Endothelial cell of umbilical vein (primary cell): ENCODE results near the gene PDE11A. TPM values are rescaled to one million over a fixed set of nuclear protein-coding genes. Genes with fewer than 3 reads are reported as not detected.

Source experiments
- BruUV-seq: library from RNA; stranded (reverse); fragments of 400-500 nt; replicated peaks from 2 replicates; lab custom pipeline; 2021; lab: Mats Ljungman, UMichigan
- CTCF ChIA-PET: fragments of 300-600, 350-600 bp; sonication (Branson Sonifier 250); formaldehyde crosslinking; loops from one replicate; lab custom pipeline; 2021; ENCODE audit warnings: antibody characterized with exemption, inconsistent platforms; lab: Charles Lee
- POLR2A ChIA-PET: fragments of 300-600, 350-600 bp; sonication (Branson Sonifier 250); formaldehyde crosslinking; loops from one replicate; lab custom pipeline; 2021; ENCODE audit warnings: antibody characterized with exemption, inconsistent platforms; lab: Charles Lee
- DNase-seq: peaks from one replicate; pipeline ENCODE4 v3.0.0-alpha.2; 2011; ENCODE audit warnings: low read depth, low spot score
- FAIRE-seq: peaks from 2 replicates; lab custom pipeline; 2011; peaks lifted over from hg19 to GRCh38; lab: Jason Lieb, UNC
- H2AFZ ChIP-seq: 2 replicates; pipeline ENCODE4 v1.6.0; 2012; ENCODE audit warnings: low read depth, low read length, control low read depth, inconsistent platforms
- H3K27ac ChIP-seq: 2 replicates; pipeline ENCODE4 v1.5.1; 2011; ENCODE audit warnings: low read depth, mild to moderate bottlenecking, control low read depth, low read length, moderate library complexity; ENCODE audit not compliant: insufficient read depth
- H3K27me3 ChIP-seq, 2 experiments: 2 replicates each; pipeline versions ENCODE4 v1.6.0 to v1.6.1; 2011; ENCODE audit warnings: low read length in 2 of 2, mixed read lengths in 1 of 2; ENCODE audit not compliant: control insufficient read depth in 2 of 2, insufficient read depth in 2 of 2
- H3K36me3 ChIP-seq, 2 experiments: 2 replicates in 1 of 2; 3 replicates in 1 of 2; pipeline ENCODE4 v1.5.1; 2011; ENCODE audit warnings: low read length in 2 of 2, mild to moderate bottlenecking in 1 of 2, moderate library complexity in 1 of 2; ENCODE audit not compliant: control insufficient read depth in 2 of 2, insufficient read depth in 2 of 2; ENCODE audit errors: extremely low read depth in 1 of 2
- H3K4me1 ChIP-seq: 3 replicates; pipeline ENCODE4 v1.5.1; 2011; ENCODE audit warnings: mild to moderate bottlenecking, low read length; ENCODE audit not compliant: control insufficient read depth, insufficient read depth; ENCODE audit errors: extremely low read depth
- H3K4me2 ChIP-seq: 2 replicates; pipeline ENCODE4 v1.6.1; 2011; ENCODE audit warnings: low read length, control low read depth, mixed read lengths; ENCODE audit not compliant: insufficient read depth
- H3K4me3 ChIP-seq, 3 experiments: fragments of 200-600 bp in 1 of 3; sonication (generic), shearing (Covaris generic) in 1 of 3; replicated peaks in 1 of 3; 2 replicates each; pipeline ENCODE4 v1.5.1; 2011 to 2016; ENCODE audit warnings: control low read depth in 3 of 3, low read length in 3 of 3, mild to moderate bottlenecking in 2 of 3, inconsistent platforms in 1 of 3, low read depth in 1 of 3, moderate library complexity in 1 of 3; ENCODE audit not compliant: insufficient read depth in 1 of 3
- H3K79me2 ChIP-seq: 2 replicates; pipeline ENCODE4 v1.6.0; 2012; ENCODE audit warnings: low read length, inconsistent platforms; ENCODE audit not compliant: control insufficient read depth, insufficient read depth
- H3K9ac ChIP-seq: replicated peaks from 2 replicates; pipeline ENCODE3; 2011; ENCODE audit warnings: low read length, control low read depth; ENCODE audit not compliant: insufficient read depth; ENCODE audit errors: extremely low read depth
- H3K9me1 ChIP-seq: replicated peaks from 3 replicates; pipeline ENCODE4 v1.6.0; 2011; ENCODE audit warnings: mild to moderate bottlenecking, low read length; ENCODE audit not compliant: control insufficient read depth, insufficient read depth; ENCODE audit errors: extremely low read depth
- H3K9me3 ChIP-seq: replicated peaks from 2 replicates; pipeline ENCODE4 v1.5.1; 2012; ENCODE audit warnings: low read length, inconsistent platforms; ENCODE audit not compliant: control insufficient read depth, insufficient read depth
- H4K20me1 ChIP-seq: replicated peaks from 2 replicates; pipeline ENCODE3; 2011; ENCODE audit warnings: mild to moderate bottlenecking, low read length; ENCODE audit not compliant: control insufficient read depth, insufficient read depth; ENCODE audit errors: extremely low read depth
- CTCF ChIP-seq, 2 donors: IDR thresholded peaks; 1 replicate in 1 of 2; 2 replicates in 1 of 2; pipeline ENCODE4 v1.5.1; 2011; ENCODE audit warnings: low read length in 2 of 2, mild to moderate bottlenecking in 2 of 2, moderate library complexity in 2 of 2, control low read depth in 1 of 2, inconsistent platforms in 1 of 2, low read depth in 1 of 2; ENCODE audit not compliant: insufficient read depth in 1 of 2; ENCODE audit errors: extremely low read depth in 1 of 2
- EZH2 ChIP-seq: IDR thresholded peaks from 2 replicates; pipeline ENCODE4 v1.6.1; 2012; ENCODE audit warnings: borderline replicate concordance, low read depth, mild to moderate bottlenecking, moderate library complexity, low read length, inconsistent platforms; ENCODE audit not compliant: severe bottlenecking
- FOS ChIP-seq: IDR thresholded peaks from 2 replicates; pipeline ENCODE4 v1.6.1; 2011; ENCODE audit warnings: mild to moderate bottlenecking, low read length, moderate library complexity, borderline replicate concordance; ENCODE audit not compliant: insufficient read depth
- GATA2 ChIP-seq: IDR thresholded peaks from 2 replicates; pipeline ENCODE4 v1.7.0; 2011; ENCODE audit warnings: low read depth, mild to moderate bottlenecking, moderate library complexity, mixed read lengths, low read length; ENCODE audit not compliant: insufficient read length, insufficient read depth
- JUN ChIP-seq: IDR thresholded peaks from 2 replicates; pipeline ENCODE4 v1.6.1; 2011; ENCODE audit warnings: borderline replicate concordance, low read depth; ENCODE audit not compliant: insufficient read length, insufficient read depth
- MAX ChIP-seq: IDR thresholded peaks from 2 replicates; pipeline ENCODE4 v1.6.1; 2011; ENCODE audit not compliant: insufficient read depth, insufficient read length
- MYC ChIP-seq: IDR thresholded peaks from one replicate; pipeline ENCODE4 v1.6.1; 2011; ENCODE audit warnings: mild to moderate bottlenecking, low read depth, low read length
- POLR2A ChIP-seq: IDR thresholded peaks from 2 replicates; pipeline ENCODE4 v1.6.1; 2012; ENCODE audit warnings: low read depth, mild to moderate bottlenecking, control low read depth, low read length
- POLR2AphosphoS5 ChIP-seq: IDR thresholded peaks from 2 replicates; pipeline ENCODE4 v1.6.1; 2012; ENCODE audit warnings: low read depth, mild to moderate bottlenecking, control low read depth, low read length, moderate library complexity; ENCODE audit not compliant: insufficient read depth
- dilution Hi-C: fragments of 300-500 bp; cut with MboI; formaldehyde crosslinking; loops from one replicate; pipeline ENCODE4 v1.15.0; 2019; ENCODE audit warnings: low sequenced_read_pairs; ENCODE audit not compliant: extremely low pct_ligation_motif_present
- intact Hi-C: fragments of 100-400 bp; cut with micrococcal nuclease; formaldehyde crosslinking; loops from one replicate; pipeline ENCODE4 v1.10.0; 2022
- polyA plus RNA-seq, 4 experiments: library from polyadenylated mRNA; depleted of rRNA in 3 of 4; stranded (reverse) in 3 of 4; unstranded in 1 of 4; fragments of >200 nt; gene quantifications; 2 replicates each; pipeline versions ENCODE4 v1.2.1 to v1.2.3, GENCODE V29; 2011 to 2012; ENCODE audit warnings: missing spikeins in 1 of 4
- total RNA-seq: library from RNA; stranded (reverse); gene quantifications from 2 replicates; pipeline ENCODE4 v1.2.3, GENCODE V29; 2021

Gene PDE11A
- total and polyA plus RNA-seq, 2 donors (not counting 3 experiments of a cell fraction or from before 2014, with no cell fraction given): 0.07 to 0.51 TPM

- H4K20me1 ChIP-seq: no peaks in the 10 kb centered on the region
- no peaks in the 10 kb centered on the region for H3K9me3 ChIP-seq
- POLR2A ChIA-PET: no interaction called here
- intact Hi-C loops: loop anchor here (5.0 kb wide), 1 partner anchor 196 kb away; a partner anchor contains a TSS
- H3K27me3 ChIP-seq: no peaks in the 10 kb centered on the region
- dilution Hi-C loops: no loop called here
- no peak overlapping the region for H3K27ac ChIP-seq
- BruUV-seq: no TSS peak
- no peak overlapping the region for H2AFZ ChIP-seq
- TF ChIP-seq GATA2 (no peak), CTCF (IDR thresholded peaks at IDR 0.05; ENCODE audit: extremely low read depth in 1 of 2, insufficient read depth in 1 of 2, low read depth in 1 of 2, low read length in 2 of 2) (no peak), FOS (no peak), JUN (no peak), POLR2A (no peak), MYC (no peak), POLR2AphosphoS5 (no peak), EZH2 (no peak), MAX (no peak)
- H3K36me3 ChIP-seq: no peaks in the 10 kb centered on the region
- peaks cover 38% of the 10 kb centered on the region for H3K4me1 ChIP-seq
- no peaks in the 10 kb centered on the region for H3K79me2 ChIP-seq
- no peak overlapping the region for H3K4me3 ChIP-seq
- FAIRE-seq: no peak
- no peaks in the 10 kb centered on the region for H3K9me1 ChIP-seq
- CTCF ChIA-PET: interaction anchor here (1.4 to 2.4 kb wide), 5 partner anchors 10 to 144 kb away, joined by 3 to 13 read pairs (median 4); no protein-coding TSS in a partner anchor
- H3K9ac ChIP-seq: no peak overlapping the region
- no peak overlapping the region for H3K4me2 ChIP-seq
- no peak for DNase-seq
These were observed 324.2 kb downstream of the PDE11A start for GRCh38 chr2:177748360-177748759.
